Breast epithelium (tissue), 4 donors: Measurements from ENCODE around the gene SRGAP1. TPM values are rescaled to one million over a fixed set of nuclear protein-coding genes. Genes with fewer than 3 reads are reported as not detected.

Experiments
- DNase-seq, 2 donors: peaks; one replicate each; pipeline ENCODE4 v3.0.0-alpha.2; 2019; ENCODE audit warnings: low spot score in 2 of 2
- H3K27ac ChIP-seq, 2 donors: fragments of 200-600 bp; sonication (generic) in 1 of 2; one replicate each; pipeline ENCODE4 v1.5.1; 2016 to 2019; ENCODE audit warnings: mild to moderate bottlenecking in 1 of 2
- H3K27me3 ChIP-seq, 2 donors: fragments of 200-600 bp; sonication (generic) in 1 of 2; one replicate each; pipeline versions ENCODE4 v1.5.1 to v1.6.0; 2017 to 2019; ENCODE audit warnings: control low read depth in 1 of 2, mild to moderate bottlenecking in 1 of 2
- H3K36me3 ChIP-seq: fragments of 200-600 bp; one replicate; pipeline ENCODE4 v1.5.1; 2019
- H3K4me1 ChIP-seq, 2 donors: fragments of 200-600 bp; sonication (generic); one replicate each; pipeline ENCODE4 v1.5.1; 2016 to 2019; ENCODE audit warnings: control low read depth in 1 of 2
- H3K4me3 ChIP-seq, 3 donors: fragments of 200-600 bp; sonication (generic); 1 replicate in 2 of 3; 2 replicates in 1 of 3; pipeline ENCODE4 v1.5.1; 2016 to 2019; ENCODE audit warnings: mild to moderate bottlenecking in 3 of 3, moderate library complexity in 2 of 3
- H3K9me3 ChIP-seq, 2 donors: fragments of 200-600 bp; sonication (generic) in 1 of 2; one replicate each; pipeline ENCODE4 v1.5.1; 2016 to 2019; ENCODE audit warnings: control low read depth in 1 of 2
- POLR2A ChIP-seq: fragments of 450-650 bp; IDR thresholded peaks from one replicate; pipeline ENCODE4 v1.6.1; 2016; ENCODE audit warnings: antibody characterized with exemption, mild to moderate bottlenecking, moderate library complexity
- POLR2AphosphoS5 ChIP-seq, 3 donors: sonication (generic); formaldehyde crosslinking; IDR thresholded peaks; one replicate each; pipeline ENCODE4 v1.6.1; 2017; ENCODE audit warnings: antibody characterized with exemption in 3 of 3
- intact Hi-C: fragments of 100-400 bp; cut with DNase I; formaldehyde crosslinking; loops from one replicate; pipeline ENCODE4 v1.15.1; 2023; ENCODE audit warnings: low total_unique reads
- total RNA-seq, 3 donors: library from RNA; depleted of rRNA; stranded (reverse); fragments of >200 nt; gene quantifications; one replicate each; pipeline ENCODE4 v1.1.0, GENCODE V29; 2016
- TF ChIP-seq, protein P1 (sequence below), 3 donors: fragments of 450-650 bp; IDR thresholded peaks; one replicate each; pipeline ENCODE4 v1.5.1; 2016 to 2017; ENCODE audit warnings: antibody characterized with exemption in 3 of 3, mild to moderate bottlenecking in 3 of 3, moderate library complexity in 3 of 3

SRGAP1 gene
- total RNA-seq, 3 donors from 2014 or later = 20.3 to 58.7 (median 29.3) TPM

GRCh38 chr12:64203036-64203435 is 358.5 kb downstream of the SRGAP1 start:
- intact Hi-C loops = no loop called here
- Histone ChIP-seq H3K27ac (no peak overlapping the region), H3K4me3 (no peak overlapping the region), H3K9me3 (no peaks in the 10 kb centered on the region), H3K36me3 (no peaks in the 10 kb centered on the region), H3K4me1 (no peaks in the 10 kb centered on the region), H3K27me3 (no peaks in the 10 kb centered on the region)
- TF ChIP-seq, protein P1, sequence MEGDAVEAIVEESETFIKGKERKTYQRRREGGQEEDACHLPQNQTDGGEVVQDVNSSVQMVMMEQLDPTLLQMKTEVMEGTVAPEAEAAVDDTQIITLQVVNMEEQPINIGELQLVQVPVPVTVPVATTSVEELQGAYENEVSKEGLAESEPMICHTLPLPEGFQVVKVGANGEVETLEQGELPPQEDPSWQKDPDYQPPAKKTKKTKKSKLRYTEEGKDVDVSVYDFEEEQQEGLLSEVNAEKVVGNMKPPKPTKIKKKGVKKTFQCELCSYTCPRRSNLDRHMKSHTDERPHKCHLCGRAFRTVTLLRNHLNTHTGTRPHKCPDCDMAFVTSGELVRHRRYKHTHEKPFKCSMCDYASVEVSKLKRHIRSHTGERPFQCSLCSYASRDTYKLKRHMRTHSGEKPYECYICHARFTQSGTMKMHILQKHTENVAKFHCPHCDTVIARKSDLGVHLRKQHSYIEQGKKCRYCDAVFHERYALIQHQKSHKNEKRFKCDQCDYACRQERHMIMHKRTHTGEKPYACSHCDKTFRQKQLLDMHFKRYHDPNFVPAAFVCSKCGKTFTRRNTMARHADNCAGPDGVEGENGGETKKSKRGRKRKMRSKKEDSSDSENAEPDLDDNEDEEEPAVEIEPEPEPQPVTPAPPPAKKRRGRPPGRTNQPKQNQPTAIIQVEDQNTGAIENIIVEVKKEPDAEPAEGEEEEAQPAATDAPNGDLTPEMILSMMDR (IDR thresholded peaks at IDR 0.05) = no peak
- TF ChIP-seq POLR2AphosphoS5 (IDR thresholded peaks at IDR 0.05) (no peak), POLR2A (no peak)
- DNase-seq = no peak

GRCh38 chr12:64203775-64204174 is 359.3 kb downstream of the SRGAP1 start:
- H3K4me1 ChIP-seq = no peaks in the 10 kb centered on the region
- intact Hi-C loops = no loop called here
- no peak for TF ChIP-seq POLR2AphosphoS5 (IDR thresholded peaks at IDR 0.05)
- TF ChIP-seq, protein P1 (IDR thresholded peaks at IDR 0.05) = no peak
- no peak for TF ChIP-seq POLR2A
- no peak overlapping the region for H3K27ac ChIP-seq
- H3K36me3 ChIP-seq = no peaks in the 10 kb centered on the region
- H3K4me3 ChIP-seq = no peak overlapping the region
- no peak for DNase-seq
- H3K9me3 ChIP-seq = no peaks in the 10 kb centered on the region
- no peaks in the 10 kb centered on the region for H3K27me3 ChIP-seq

DNA sequence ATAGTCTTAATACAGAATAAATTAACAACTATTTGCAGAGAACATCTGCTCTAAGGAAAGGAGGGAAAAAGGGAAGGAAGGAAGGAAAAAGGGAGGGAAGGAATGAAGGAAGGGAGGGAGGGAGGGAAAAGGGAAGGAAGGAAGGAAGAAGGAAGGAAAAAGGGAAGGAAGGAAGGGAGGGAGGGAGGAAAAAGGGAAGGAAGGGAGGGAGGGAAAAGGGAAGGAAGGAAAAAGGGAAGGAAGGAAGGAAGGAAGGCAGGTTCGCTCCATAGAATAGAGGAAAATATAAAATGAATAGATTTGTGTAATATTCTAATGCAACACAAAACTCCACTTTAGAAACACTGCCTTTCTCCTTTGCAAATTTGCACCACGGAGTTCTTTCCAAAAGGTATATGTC is 361.0 kb downstream of the SRGAP1 start:
- H3K27ac ChIP-seq = no peak overlapping the region
- TF ChIP-seq, protein P1 (IDR thresholded peaks at IDR 0.05) = no peak
- TF ChIP-seq POLR2A (no peak), POLR2AphosphoS5 (IDR thresholded peaks at IDR 0.05) (no peak)
- intact Hi-C loops = no loop called here
- H3K9me3 ChIP-seq = no peaks in the 10 kb centered on the region
- no peaks in the 10 kb centered on the region for H3K4me1 ChIP-seq
- H3K36me3 ChIP-seq = no peaks in the 10 kb centered on the region
- no peaks in the 10 kb centered on the region for H3K27me3 ChIP-seq
- DNase-seq = no peak
- H3K4me3 ChIP-seq = no peak overlapping the region

DNA sequence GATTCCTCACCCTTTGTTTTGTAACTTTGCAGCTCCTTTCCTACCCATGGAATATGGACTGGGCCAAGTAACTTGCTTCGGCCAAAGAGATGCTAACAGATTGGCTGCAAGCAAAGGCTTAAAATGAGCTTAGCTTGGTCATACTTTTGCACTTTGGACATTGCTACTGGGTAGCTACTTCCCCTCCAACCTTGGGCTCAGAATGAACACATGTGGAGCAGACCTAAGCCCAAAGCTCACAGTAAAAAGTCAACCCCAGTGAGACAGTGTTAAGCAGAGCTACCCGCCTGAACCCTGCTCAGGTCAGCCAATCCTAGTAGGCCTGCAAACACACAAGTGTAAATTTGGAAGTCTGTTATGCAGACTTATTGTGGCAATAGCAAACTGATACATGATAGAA is 363.0 kb downstream of the SRGAP1 start:
- H3K27ac ChIP-seq = no peak overlapping the region
- H3K27me3 ChIP-seq = no peaks in the 10 kb centered on the region
- no peak for DNase-seq
- H3K36me3 ChIP-seq = no peaks in the 10 kb centered on the region
- no peaks in the 10 kb centered on the region for H3K4me1 ChIP-seq
- intact Hi-C loops = no loop called here
- no peaks in the 10 kb centered on the region for H3K9me3 ChIP-seq
- H3K4me3 ChIP-seq = no peak overlapping the region
- TF ChIP-seq, protein P1 (IDR thresholded peaks at IDR 0.05) = no peak
- TF ChIP-seq POLR2A (no peak), POLR2AphosphoS5 (IDR thresholded peaks at IDR 0.05) (no peak)

Other genes with a start within 250 kb of the SRGAP1 start
- gene DPY19L2, start 176.2 kb upstream of the SRGAP1 start, total RNA-seq = 10 to 100 TPM in 1 of 3 donors, 1 to 10 TPM in 2; 8.2 to 22.4 (median 8.8) TPM
- 10 to 100 TPM; 16.0 to 20.2 (median 19.0) TPM for gene RXYLT1, start 64.8 kb upstream of the SRGAP1 start, total RNA-seq